ENCODE measurements around the gene HEXB. TPM values are rescaled to one million over a fixed set of nuclear protein-coding genes. Genes with fewer than 3 reads are reported as not detected.
A peak's percentile ranks its signal among the peaks of the same experiment; 100 is the strongest.
"Not testable (repeated sequence)": the region's sequence is repeated elsewhere in the genome, so short reads cannot be mapped to it uniquely, and the experiment has no call there.

The HEXB gene
- total and polyA plus RNA-seq, 2 donors = 104 to 111 TPM

GRCh38 chr5:74669821-74670220, 15.2 kb upstream of the HEXB start:
- DNase-seq (ENCODE audit: extremely low spot score) = no peak
- no peak overlapping the region for H3K27ac ChIP-seq (ENCODE audit: low read depth)
- no peaks in the 10 kb centered on the region for H3K4me1 ChIP-seq (ENCODE audit: insufficient read depth)
- 84% methylated on average over 2 of the region's 2 CpGs for WGBS
- H3K4me3 ChIP-seq (ENCODE audit: low read depth, low read length) = no peak overlapping the region
- H3K36me3 ChIP-seq (ENCODE audit: insufficient read depth) = no peaks in the 10 kb centered on the region

GRCh38 chr5:74670396-74671038, 14.5 kb upstream of the HEXB start:
- no peak overlapping the region for H3K4me3 ChIP-seq (ENCODE audit: low read depth, low read length)
- DNase-seq (ENCODE audit: extremely low spot score) = no peak
- H3K27ac ChIP-seq (ENCODE audit: low read depth) = no peak overlapping the region
- no peaks in the 10 kb centered on the region for H3K36me3 ChIP-seq (ENCODE audit: insufficient read depth)
- H3K4me1 ChIP-seq (ENCODE audit: insufficient read depth) = no peaks in the 10 kb centered on the region
- WGBS = 90% methylated on average over 11 of the region's 11 CpGs

- no peak overlapping the region for H3K4me3 ChIP-seq (ENCODE audit: low read depth, low read length)
- H3K27ac ChIP-seq (ENCODE audit: low read depth) = no peak overlapping the region
- WGBS = 46% methylated on average over 5 of the region's 5 CpGs
- H3K4me1 ChIP-seq (ENCODE audit: insufficient read depth) = no peaks in the 10 kb centered on the region
- no peak for DNase-seq (ENCODE audit: extremely low spot score)
- no peaks in the 10 kb centered on the region for H3K36me3 ChIP-seq (ENCODE audit: insufficient read depth)
These were observed 12.7 kb upstream of the HEXB start for GRCh38 chr5:74672215-74672877.

- DNase-seq (ENCODE audit: extremely low spot score) = no peak
- Histone ChIP-seq H3K4me1 (ENCODE audit: insufficient read depth) (no peaks in the 10 kb centered on the region), H3K36me3 (ENCODE audit: insufficient read depth) (no peaks in the 10 kb centered on the region), H3K4me3 (ENCODE audit: low read depth, low read length) (no peak overlapping the region), H3K27ac (ENCODE audit: low read depth) (no peak overlapping the region)
- 40% methylated on average over 6 of the region's 6 CpGs for WGBS
These were observed 11.8 kb upstream of the HEXB start for GRCh38 chr5:74673011-74673790.

- not testable (repeated sequence) for DNase-seq (ENCODE audit: extremely low spot score); H3K27ac ChIP-seq (ENCODE audit: low read depth); H3K36me3 ChIP-seq (ENCODE audit: insufficient read depth); H3K4me1 ChIP-seq (ENCODE audit: insufficient read depth); H3K4me3 ChIP-seq (ENCODE audit: low read depth, low read length)
- 94% methylated on average over 6 of the region's 6 CpGs for WGBS
These were observed 8.6 kb upstream of the HEXB start for GRCh38 chr5:74676466-74676865.

GRCh38 chr5:74678123-74678522, 6.9 kb upstream of the HEXB start:
- not testable (repeated sequence) for H3K4me1 ChIP-seq (ENCODE audit: insufficient read depth); DNase-seq (ENCODE audit: extremely low spot score); H3K27ac ChIP-seq (ENCODE audit: low read depth); H3K4me3 ChIP-seq (ENCODE audit: low read depth, low read length); H3K36me3 ChIP-seq (ENCODE audit: insufficient read depth)
- 82% methylated on average over 3 of the region's 3 CpGs for WGBS

- not testable (repeated sequence) for H3K4me3 ChIP-seq (ENCODE audit: low read depth, low read length); H3K36me3 ChIP-seq (ENCODE audit: insufficient read depth); DNase-seq (ENCODE audit: extremely low spot score); H3K4me1 ChIP-seq (ENCODE audit: insufficient read depth); H3K27ac ChIP-seq (ENCODE audit: low read depth)
- 90% methylated on average over 3 of the region's 3 CpGs for WGBS
These were observed 5.7 kb upstream of the HEXB start for GRCh38 chr5:74679300-74679699.

GRCh38 chr5:74679966-74680365, 5.1 kb upstream of the HEXB start:
- Histone ChIP-seq H3K4me3 (ENCODE audit: low read depth, low read length) (no peak overlapping the region), H3K27ac (ENCODE audit: low read depth) (no peak overlapping the region), H3K36me3 (ENCODE audit: insufficient read depth) (peaks cover 1% of the 10 kb centered on the region), H3K4me1 (ENCODE audit: insufficient read depth) (no peaks in the 10 kb centered on the region)
- DNase-seq (ENCODE audit: extremely low spot score) = no peak
- WGBS = 63% methylated on average over 4 of the region's 4 CpGs

- Histone ChIP-seq H3K36me3 (ENCODE audit: insufficient read depth) (peaks cover 3% of the 10 kb centered on the region), H3K27ac (ENCODE audit: low read depth) (peak overlapping the region; percentile 14), H3K4me3 (ENCODE audit: low read depth, low read length) (peak overlapping the region; percentile 83), H3K4me1 (ENCODE audit: insufficient read depth) (no peaks in the 10 kb centered on the region)
- 51% methylated on average over 10 of the region's 10 CpGs for WGBS
- DNase-seq (ENCODE audit: extremely low spot score) = no peak
These were observed 1.1 kb downstream of the HEXB start for GRCh38 chr5:74685979-74686631.

GRCh38 chr5:74686962-74687751, 2.1 kb downstream of the HEXB start:
- DNase-seq (ENCODE audit: extremely low spot score) = no peak
- Histone ChIP-seq H3K4me1 (ENCODE audit: insufficient read depth) (no peaks in the 10 kb centered on the region), H3K4me3 (ENCODE audit: low read depth, low read length) (no peak overlapping the region), H3K36me3 (ENCODE audit: insufficient read depth) (peaks cover 3% of the 10 kb centered on the region), H3K27ac (ENCODE audit: low read depth) (no peak overlapping the region)
- WGBS = 84% methylated on average over 5 of the region's 5 CpGs

- Histone ChIP-seq H3K36me3 (ENCODE audit: insufficient read depth) (peaks cover 8% of the 10 kb centered on the region), H3K4me1 (ENCODE audit: insufficient read depth) (no peaks in the 10 kb centered on the region), H3K27ac (ENCODE audit: low read depth) (no peak overlapping the region), H3K4me3 (ENCODE audit: low read depth, low read length) (no peak overlapping the region)
- DNase-seq (ENCODE audit: extremely low spot score) = no peak
- WGBS = 91% methylated on average over 4 of the region's 4 CpGs
These were observed 8.2 kb downstream of the HEXB start for GRCh38 chr5:74693191-74693590.

GRCh38 chr5:74717596-74717995, 32.6 kb downstream of the HEXB start:
- no peak overlapping the region for H3K4me3 ChIP-seq (ENCODE audit: low read depth, low read length)
- DNase-seq (ENCODE audit: extremely low spot score) = no peak
- 21% methylated on average over 1 of the region's 1 CpG for WGBS
- peaks cover 7% of the 10 kb centered on the region for H3K36me3 ChIP-seq (ENCODE audit: insufficient read depth)
- H3K27ac ChIP-seq (ENCODE audit: low read depth) = no peak overlapping the region
- H3K4me1 ChIP-seq (ENCODE audit: insufficient read depth) = no peaks in the 10 kb centered on the region

GRCh38 chr5:74722271-74722670, 37.2 kb downstream of the HEXB start:
- Histone ChIP-seq H3K36me3 (ENCODE audit: insufficient read depth) (peaks cover 10% of the 10 kb centered on the region), H3K27ac (ENCODE audit: low read depth) (no peak overlapping the region), H3K4me3 (ENCODE audit: low read depth, low read length) (no peak overlapping the region), H3K4me1 (ENCODE audit: insufficient read depth) (no peaks in the 10 kb centered on the region)
- 36% methylated on average over 1 of the region's 1 CpG for WGBS
- DNase-seq (ENCODE audit: extremely low spot score) = no peak
